Peyer's patch (tissue), 4 donors: ENCODE results near the gene SEMA5B. TPM values are rescaled to one million over a fixed set of nuclear protein-coding genes. Genes with fewer than 3 reads are reported as not detected.

Experiments used
- DNase-seq, 3 donors: peaks; one replicate each; pipeline ENCODE4 v3.0.0-alpha.2; 2017 to 2019
- H3K27ac ChIP-seq, 4 donors: fragments of 200-600 bp; sonication (generic); one replicate each; pipeline ENCODE4 v1.5.1; 2016 to 2019
- H3K27me3 ChIP-seq, 2 donors: fragments of 200-600 bp; sonication (generic); one replicate each; pipeline ENCODE4 v1.5.1; 2019
- H3K36me3 ChIP-seq, 3 donors: fragments of 200-600 bp; sonication (generic); one replicate each; pipeline ENCODE4 v1.5.1; 2016 to 2019
- H3K4me1 ChIP-seq, 4 donors: fragments of 200-600 bp; sonication (generic); one replicate each; pipeline ENCODE4 v1.5.1; 2016 to 2019
- H3K4me3 ChIP-seq, 4 donors: fragments of 200-600 bp; sonication (generic); 1 replicate in 3 of 4; 2 replicates in 1 of 4; pipeline ENCODE4 v1.5.1; 2016 to 2019; ENCODE audit warnings: mild to moderate bottlenecking in 1 of 4
- H3K9me3 ChIP-seq, 4 donors: fragments of 200-600 bp; sonication (generic); one replicate each; pipeline ENCODE4 v1.5.1; 2016 to 2019; ENCODE audit warnings: mild to moderate bottlenecking in 1 of 4
- POLR2A ChIP-seq, 2 donors: fragments of 450-650 bp; IDR thresholded peaks; one replicate each; pipeline ENCODE4 v1.5.1; 2017; ENCODE audit warnings: antibody characterized with exemption in 2 of 2, mild to moderate bottlenecking in 2 of 2, moderate library complexity in 2 of 2
- total RNA-seq, 4 donors: library from RNA; depleted of rRNA; stranded (reverse); fragments of >200 nt; gene quantifications; one replicate each; pipeline ENCODE4 v1.1.0, GENCODE V29; 2016
- TF ChIP-seq, protein P1 (sequence below), 6 experiments: fragments of 450-650 bp in 4 of 6; fragments of 200-600 bp in 2 of 6; sonication (generic) in 1 of 6; IDR thresholded peaks; one replicate each; pipeline ENCODE4 v1.5.1; 2017 to 2019; ENCODE audit warnings: antibody characterized with exemption in 6 of 6, mild to moderate bottlenecking in 3 of 6, moderate library complexity in 1 of 6

SEMA5B gene
- total RNA-seq, 4 donors from 2014 or later = 0.54 to 6.8 (median 2.5) TPM; not detected in 1

- TF ChIP-seq, protein P1, sequence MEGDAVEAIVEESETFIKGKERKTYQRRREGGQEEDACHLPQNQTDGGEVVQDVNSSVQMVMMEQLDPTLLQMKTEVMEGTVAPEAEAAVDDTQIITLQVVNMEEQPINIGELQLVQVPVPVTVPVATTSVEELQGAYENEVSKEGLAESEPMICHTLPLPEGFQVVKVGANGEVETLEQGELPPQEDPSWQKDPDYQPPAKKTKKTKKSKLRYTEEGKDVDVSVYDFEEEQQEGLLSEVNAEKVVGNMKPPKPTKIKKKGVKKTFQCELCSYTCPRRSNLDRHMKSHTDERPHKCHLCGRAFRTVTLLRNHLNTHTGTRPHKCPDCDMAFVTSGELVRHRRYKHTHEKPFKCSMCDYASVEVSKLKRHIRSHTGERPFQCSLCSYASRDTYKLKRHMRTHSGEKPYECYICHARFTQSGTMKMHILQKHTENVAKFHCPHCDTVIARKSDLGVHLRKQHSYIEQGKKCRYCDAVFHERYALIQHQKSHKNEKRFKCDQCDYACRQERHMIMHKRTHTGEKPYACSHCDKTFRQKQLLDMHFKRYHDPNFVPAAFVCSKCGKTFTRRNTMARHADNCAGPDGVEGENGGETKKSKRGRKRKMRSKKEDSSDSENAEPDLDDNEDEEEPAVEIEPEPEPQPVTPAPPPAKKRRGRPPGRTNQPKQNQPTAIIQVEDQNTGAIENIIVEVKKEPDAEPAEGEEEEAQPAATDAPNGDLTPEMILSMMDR (IDR thresholded peaks at IDR 0.05) = no peak
- no peak for TF ChIP-seq POLR2A (IDR thresholded peaks at IDR 0.05)
Observed at GRCh38 chr3:122918576-122919290, 108.8 kb downstream of the SEMA5B start.

GRCh38 chr3:122917412-122917811 lies 110.2 kb downstream of the SEMA5B start:
- no peak for DNase-seq
- Histone ChIP-seq H3K9me3 (no peaks in the 10 kb centered on the region), H3K27me3 (peaks cover 0 to 10% of the 10 kb centered on the region in 2 donors), H3K36me3 (no peaks in the 10 kb centered on the region), H3K4me3 (no peak overlapping the region), H3K27ac (no peak overlapping the region), H3K4me1 (peaks cover 0 to 10% (median 4%) of the 10 kb centered on the region in 4 donors)
- no peak for TF ChIP-seq POLR2A (IDR thresholded peaks at IDR 0.05)
- TF ChIP-seq, protein P1 (IDR thresholded peaks at IDR 0.05) = no peak

More at GRCh38 chr3:122918576-122919290, 108.8 kb downstream of the SEMA5B start:
- H3K27ac ChIP-seq = no peak overlapping the region
- H3K4me1 ChIP-seq = peaks cover 0 to 8% (median 4%) of the 10 kb centered on the region in 4 donors
- H3K4me3 ChIP-seq = no peak overlapping the region
- H3K36me3 ChIP-seq = no peaks in the 10 kb centered on the region
- no peak for DNase-seq
- peaks cover 0 to 11% of the 10 kb centered on the region in 2 donors for H3K27me3 ChIP-seq
- no peaks in the 10 kb centered on the region for H3K9me3 ChIP-seq

- DNase-seq = no peak
- Histone ChIP-seq H3K27ac (no peak overlapping the region), H3K27me3 (peaks cover 0 to 2% of the 10 kb centered on the region in 2 donors), H3K4me1 (peaks cover 0 to 3% (median 0%) of the 10 kb centered on the region in 4 donors), H3K9me3 (no peaks in the 10 kb centered on the region), H3K4me3 (no peak overlapping the region), H3K36me3 (no peaks in the 10 kb centered on the region)
- TF ChIP-seq, protein P1 (IDR thresholded peaks at IDR 0.05) = no peak
- no peak for TF ChIP-seq POLR2A (IDR thresholded peaks at IDR 0.05)
Observed at GRCh38 chr3:122916580-122916979, 111.0 kb downstream of the SEMA5B start.

- no peak overlapping the region for H3K4me3 ChIP-seq
- H3K36me3 ChIP-seq = no peaks in the 10 kb centered on the region
- no peak for DNase-seq
- H3K9me3 ChIP-seq = no peaks in the 10 kb centered on the region
- H3K27ac ChIP-seq = no peak overlapping the region
- TF ChIP-seq POLR2A (IDR thresholded peaks at IDR 0.05) = no peak
- TF ChIP-seq, protein P1 (IDR thresholded peaks at IDR 0.05) = no peak
- H3K27me3 ChIP-seq = no peaks in the 10 kb centered on the region
- H3K4me1 ChIP-seq = peaks cover 0 to 3% (median 0%) of the 10 kb centered on the region in 4 donors
Observed at GRCh38 chr3:122916084-122916483, 111.5 kb downstream of the SEMA5B start.

DNA sequence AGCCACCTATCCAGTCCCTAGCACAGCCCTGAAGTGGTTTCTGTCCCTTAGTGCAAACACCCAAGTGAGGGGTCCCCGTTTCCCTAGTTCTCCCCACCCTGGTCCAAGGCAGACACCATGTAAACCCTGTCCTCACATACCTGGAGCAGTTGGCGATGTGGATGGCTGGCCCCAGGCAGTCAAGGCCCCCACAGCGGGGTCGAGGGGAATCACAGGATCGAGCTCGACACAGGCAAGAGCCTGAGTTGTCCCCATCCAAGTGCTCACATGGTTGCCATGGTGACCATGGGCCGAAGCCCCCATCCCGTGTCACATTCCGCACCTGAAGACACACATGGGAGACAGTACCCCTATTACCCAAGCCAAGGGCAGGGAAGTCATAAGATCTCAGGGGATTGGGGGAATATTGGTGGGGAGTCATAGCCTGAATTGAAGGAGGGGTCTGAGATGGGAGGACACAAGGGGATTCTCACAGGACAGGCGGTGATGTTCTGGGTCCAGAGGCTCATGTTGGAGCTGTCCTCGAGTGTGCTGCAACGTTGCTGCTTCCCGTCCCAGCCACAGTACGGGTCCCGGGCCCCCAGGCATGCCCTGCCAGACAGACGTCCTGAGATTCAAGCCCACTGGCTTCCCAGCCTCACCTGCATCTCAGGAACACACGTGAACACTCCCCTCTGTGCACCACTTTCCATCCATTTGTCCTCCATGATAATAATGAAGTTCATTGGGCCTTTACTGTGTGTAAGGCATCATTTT lies 112.1 kb downstream of the SEMA5B start:
- H3K4me3 ChIP-seq = no peak overlapping the region
- DNase-seq = no peak
- peaks cover 0 to 3% (median 0%) of the 10 kb centered on the region in 4 donors for H3K4me1 ChIP-seq
- TF ChIP-seq POLR2A (IDR thresholded peaks at IDR 0.05) = no peak
- TF ChIP-seq, protein P1 (IDR thresholded peaks at IDR 0.05) = no peak
- no peaks in the 10 kb centered on the region for H3K27me3 ChIP-seq
- H3K9me3 ChIP-seq = no peaks in the 10 kb centered on the region
- no peak overlapping the region for H3K27ac ChIP-seq
- no peaks in the 10 kb centered on the region for H3K36me3 ChIP-seq
